DOHH2 (cell line): ENCODE measurements around the gene ORC1.

Source experiments
- H3F3A ChIP-seq: fragments of 200-600 bp; sonication (generic), shearing (Covaris generic); 2 replicates; pipeline ENCODE4 v1.6.0; 2016; ENCODE audit warnings: antibody characterized with exemption, mild to moderate bottlenecking; ENCODE audit not compliant: control insufficient read depth, insufficient read depth
- H3K27ac ChIP-seq: fragments of 200-600 bp; sonication (generic); 2 replicates; pipeline ENCODE4 v1.5.1; 2014; ENCODE audit warnings: low read depth, mild to moderate bottlenecking, low read length, moderate library complexity
- H3K27me3 ChIP-seq: fragments of 200-600 bp; sonication (generic); 2 replicates; pipeline ENCODE4 v1.6.1; 2014; ENCODE audit warnings: mild to moderate bottlenecking, low read length, mixed read lengths; ENCODE audit not compliant: control insufficient read depth
- H3K36me3 ChIP-seq: fragments of 200-600 bp; sonication (generic); 2 replicates; pipeline ENCODE4 v1.6.1; 2014; ENCODE audit warnings: mild to moderate bottlenecking, low read length, moderate library complexity, mixed read lengths; ENCODE audit not compliant: control insufficient read depth
- H3K4me1 ChIP-seq: fragments of 200-600 bp; sonication (generic); 2 replicates; pipeline ENCODE4 v1.6.1; 2014; ENCODE audit warnings: mild to moderate bottlenecking, low read length, mixed read lengths; ENCODE audit not compliant: control insufficient read depth
- H3K4me2 ChIP-seq: fragments of 200-600 bp; sonication (generic); 2 replicates; pipeline ENCODE4 v1.6.0; 2014; ENCODE audit warnings: mild to moderate bottlenecking, low read length, moderate library complexity
- H3K4me3 ChIP-seq: fragments of 200-600 bp; sonication (generic); 2 replicates; pipeline ENCODE4 v1.5.1; 2014; ENCODE audit warnings: mild to moderate bottlenecking, low read length, mixed read lengths
- H3K79me2 ChIP-seq: fragments of 200-600 bp; sonication (generic); 2 replicates; pipeline ENCODE4 v1.6.1; 2014; ENCODE audit warnings: mild to moderate bottlenecking, low read length, mixed read lengths; ENCODE audit not compliant: control insufficient read depth
- H3K9me2 ChIP-seq: fragments of 200-600 bp; sonication (generic); replicated peaks from 2 replicates; pipeline ENCODE4 v1.6.1; 2014; ENCODE audit warnings: mild to moderate bottlenecking, low read length, mixed read lengths; ENCODE audit not compliant: control insufficient read depth
- H3K9me3 ChIP-seq: fragments of 200-600 bp; sonication (generic); 2 replicates; pipeline ENCODE4 v1.6.1; 2014; ENCODE audit warnings: antibody characterized with exemption, low read length, mixed read lengths; ENCODE audit not compliant: control insufficient read depth, insufficient read depth
- H4K20me1 ChIP-seq: fragments of 200-600 bp; sonication (generic); 2 replicates; pipeline ENCODE4 v1.6.0; 2014; ENCODE audit warnings: low read depth, mild to moderate bottlenecking, antibody characterized with exemption, low read length, moderate library complexity; ENCODE audit not compliant: control insufficient read depth, insufficient read depth
- CTCF ChIP-seq: fragments of 200-600 bp; sonication (generic); IDR thresholded peaks from one replicate; pipeline ENCODE4 v1.5.1; 2014; ENCODE audit warnings: antibody characterized with exemption, mild to moderate bottlenecking, low read depth, low read length; ENCODE audit not compliant: poor library complexity, severe bottlenecking
- EZH2phosphoT487 ChIP-seq: fragments of 200-600 bp; sonication (generic); IDR thresholded peaks from 2 replicates; pipeline ENCODE4 v1.6.1; 2017; ENCODE audit warnings: borderline replicate concordance, mild to moderate bottlenecking, antibody characterized with exemption, low read length, moderate library complexity, mixed read lengths

Gene ORC1

GRCh38 chr1:52365071-52365745 lies 39.0 kb downstream of the ORC1 start:
- peaks cover 34% of the 10 kb centered on the region for H3K36me3 ChIP-seq
- peak overlapping the region; percentile 54; the same call in 1 of the 2 replicates for H3K27ac ChIP-seq
- TF ChIP-seq EZH2phosphoT487 (no peak), CTCF (no peak)
- no peaks in the 10 kb centered on the region for H4K20me1 ChIP-seq
- H3K9me2 ChIP-seq: no peaks in the 10 kb centered on the region
- H3K27me3 ChIP-seq: no peaks in the 10 kb centered on the region
- peaks cover 21% of the 10 kb centered on the region for H3K79me2 ChIP-seq
- no peaks in the 10 kb centered on the region for H3K9me3 ChIP-seq
- peaks cover 21% of the 10 kb centered on the region for H3K4me1 ChIP-seq
- H3K4me2 ChIP-seq: peak overlapping the region; percentile 93
- peaks cover 8% of the 10 kb centered on the region; the same call in 1 of the 2 replicates for H3F3A ChIP-seq
- H3K4me3 ChIP-seq: peak overlapping the region; percentile 82

DNA sequence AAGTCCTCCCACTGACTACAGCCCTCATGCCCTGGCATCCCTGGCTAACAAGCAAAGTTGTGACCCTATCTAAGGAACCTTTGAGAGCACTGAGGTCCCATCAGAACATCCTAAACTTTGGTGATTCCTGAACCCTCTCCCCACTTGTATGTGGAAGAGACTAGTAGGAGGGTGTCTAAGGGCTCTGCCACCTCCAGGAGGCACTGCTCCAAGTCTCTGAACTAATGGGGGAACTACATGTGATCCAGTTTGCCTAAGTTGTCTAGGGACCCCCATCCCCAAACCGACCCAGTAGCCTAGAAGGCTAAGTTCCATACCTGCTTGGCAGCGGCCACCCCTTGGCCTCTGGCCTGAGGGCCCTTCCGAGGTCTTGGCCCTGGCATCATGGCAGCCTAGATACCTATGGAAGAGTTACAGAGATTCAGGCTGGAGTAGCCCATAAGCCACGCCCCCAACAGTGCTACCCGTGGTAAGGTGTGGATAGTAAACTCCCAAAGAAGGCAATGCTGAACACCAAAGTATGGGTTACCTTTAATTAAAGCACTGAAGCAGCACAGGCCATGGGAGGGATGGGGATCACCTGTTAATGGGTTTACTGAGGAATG lies 39.9 kb downstream of the ORC1 start:
- TF ChIP-seq EZH2phosphoT487: no peak
- peak; percentile 42 for TF ChIP-seq CTCF
- Histone ChIP-seq H4K20me1 (no peaks in the 10 kb centered on the region), H3K9me3 (no peaks in the 10 kb centered on the region), H3K4me1 (peaks cover 21% of the 10 kb centered on the region), H3K9me2 (no peaks in the 10 kb centered on the region), H3F3A (peaks cover 5% of the 10 kb centered on the region; the same call in 1 of the 2 replicates), H3K79me2 (peaks cover 21% of the 10 kb centered on the region), H3K36me3 (peaks cover 41% of the 10 kb centered on the region), H3K27ac (no peak overlapping the region), H3K4me3 (peak overlapping the region; percentile 82; the same call in 1 of the 2 replicates), H3K27me3 (no peaks in the 10 kb centered on the region), H3K4me2 (peak overlapping the region; percentile 93)

GRCh38 chr1:52360595-52360968 lies 43.6 kb downstream of the ORC1 start:
- no peaks in the 10 kb centered on the region for H3K9me3 ChIP-seq
- no peak overlapping the region for H3K27ac ChIP-seq
- peaks cover 74% of the 10 kb centered on the region for H3K36me3 ChIP-seq
- no peak overlapping the region for H3K4me2 ChIP-seq
- H3K4me1 ChIP-seq: peaks cover 11% of the 10 kb centered on the region
- TF ChIP-seq EZH2phosphoT487 (no peak), CTCF (no peak)
- H4K20me1 ChIP-seq: no peaks in the 10 kb centered on the region
- no peak overlapping the region for H3K4me3 ChIP-seq
- H3K9me2 ChIP-seq: no peaks in the 10 kb centered on the region
- peaks cover 18% of the 10 kb centered on the region for H3K79me2 ChIP-seq
- H3F3A ChIP-seq: no peaks in the 10 kb centered on the region
- no peaks in the 10 kb centered on the region for H3K27me3 ChIP-seq
